ENCODE results near the gene C1orf167.

The C1orf167 gene

DNA sequence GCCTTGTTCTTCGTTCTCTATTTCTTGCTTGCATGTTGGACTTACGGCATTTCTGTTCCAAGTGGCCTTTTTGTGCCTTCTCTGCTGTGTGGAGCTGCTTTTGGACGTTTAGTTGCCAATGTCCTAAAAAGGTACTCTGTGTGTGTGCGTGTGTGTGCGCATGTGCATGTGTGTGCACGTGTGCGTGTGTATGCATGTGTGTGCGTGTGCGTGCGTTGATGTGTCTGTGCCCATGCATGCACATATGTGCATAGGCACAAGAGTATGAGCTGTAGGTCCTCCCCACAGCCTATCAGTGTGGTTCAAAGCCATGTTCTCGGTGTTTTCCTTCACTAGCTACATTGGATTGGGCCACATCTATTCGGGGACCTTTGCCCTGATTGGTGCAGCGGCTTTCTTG is 71.9 kb downstream of the C1orf167 start:
- no peak for DNase-seq (ENCODE audit: low read depth in 2 of 2)

DNA sequence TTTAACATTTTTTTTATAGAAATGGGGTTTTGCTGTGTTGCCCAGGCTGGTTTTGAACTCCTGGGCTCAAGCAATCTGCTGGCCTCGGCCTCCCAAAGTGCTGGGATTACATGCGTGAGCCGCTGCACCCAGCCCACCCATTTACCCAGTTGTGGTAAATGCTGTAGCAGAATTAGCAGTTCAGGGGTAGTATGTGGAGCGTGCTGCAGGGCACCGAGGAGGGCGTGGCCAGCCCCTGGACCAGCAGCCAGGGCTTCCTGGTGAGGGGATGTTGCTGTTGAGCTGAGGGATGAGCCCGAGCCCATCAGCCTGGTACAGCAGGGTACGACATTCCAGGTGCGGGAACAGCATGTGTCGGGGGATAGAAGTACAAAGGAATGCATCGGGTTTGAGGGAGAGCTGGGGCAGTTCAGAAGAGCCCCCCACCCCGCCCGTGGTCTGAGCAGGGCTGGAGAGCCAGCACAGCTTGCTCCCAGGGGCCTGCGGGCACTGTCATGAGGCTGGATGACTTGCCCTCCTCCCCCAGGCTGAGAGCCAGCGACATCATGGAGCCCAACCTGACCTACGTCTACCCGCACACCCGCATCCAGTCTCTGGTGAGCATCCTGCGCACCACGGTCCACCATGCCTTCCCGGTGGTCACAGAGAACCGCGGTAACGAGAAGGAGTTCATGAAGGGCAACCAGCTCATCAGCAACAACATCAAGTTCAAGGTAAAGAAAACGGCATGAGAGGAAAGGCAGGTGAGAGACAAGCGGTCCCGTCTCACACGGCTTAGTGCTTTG is 73.6 kb downstream of the C1orf167 start:
- no peak for DNase-seq (ENCODE audit: low read depth in 2 of 2)

DNA sequence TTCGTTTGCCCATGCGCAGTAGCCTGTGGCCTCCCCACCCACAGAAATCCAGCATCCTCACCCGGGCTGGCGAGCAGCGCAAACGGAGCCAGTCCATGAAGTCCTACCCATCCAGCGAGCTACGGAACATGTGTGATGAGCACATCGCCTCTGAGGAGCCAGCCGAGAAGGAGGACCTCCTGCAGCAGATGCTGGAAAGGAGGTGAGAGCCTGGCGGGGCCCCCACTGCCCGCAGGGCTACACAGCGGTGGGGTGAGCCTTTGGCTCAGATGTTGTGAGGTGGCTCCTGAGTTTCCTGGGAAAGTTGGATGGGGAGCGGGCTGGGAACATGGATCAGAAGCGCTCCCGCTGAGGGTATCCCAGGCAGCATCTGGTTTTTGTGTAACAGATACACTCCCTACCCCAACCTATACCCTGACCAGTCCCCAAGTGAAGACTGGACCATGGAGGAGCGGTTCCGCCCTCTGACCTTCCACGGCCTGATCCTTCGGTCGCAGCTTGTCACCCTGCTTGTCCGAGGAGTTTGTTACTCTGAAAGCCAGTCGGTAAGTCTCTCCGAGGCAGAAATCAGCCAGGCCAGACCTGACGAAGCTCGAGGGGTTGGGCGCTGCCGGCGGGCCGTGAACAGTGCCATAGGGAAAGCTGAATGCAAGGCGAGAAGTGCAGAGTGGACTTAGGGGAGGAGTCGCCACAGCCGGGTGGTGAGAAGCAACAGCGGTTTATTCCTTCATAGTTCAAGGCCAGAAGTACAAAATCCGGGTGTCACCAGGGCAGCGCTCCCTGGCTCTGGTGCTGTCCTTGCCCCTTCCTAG is 75.2 kb downstream of the C1orf167 start:
- DNase-seq (ENCODE audit: low read depth in 2 of 2), result no peak

DNA sequence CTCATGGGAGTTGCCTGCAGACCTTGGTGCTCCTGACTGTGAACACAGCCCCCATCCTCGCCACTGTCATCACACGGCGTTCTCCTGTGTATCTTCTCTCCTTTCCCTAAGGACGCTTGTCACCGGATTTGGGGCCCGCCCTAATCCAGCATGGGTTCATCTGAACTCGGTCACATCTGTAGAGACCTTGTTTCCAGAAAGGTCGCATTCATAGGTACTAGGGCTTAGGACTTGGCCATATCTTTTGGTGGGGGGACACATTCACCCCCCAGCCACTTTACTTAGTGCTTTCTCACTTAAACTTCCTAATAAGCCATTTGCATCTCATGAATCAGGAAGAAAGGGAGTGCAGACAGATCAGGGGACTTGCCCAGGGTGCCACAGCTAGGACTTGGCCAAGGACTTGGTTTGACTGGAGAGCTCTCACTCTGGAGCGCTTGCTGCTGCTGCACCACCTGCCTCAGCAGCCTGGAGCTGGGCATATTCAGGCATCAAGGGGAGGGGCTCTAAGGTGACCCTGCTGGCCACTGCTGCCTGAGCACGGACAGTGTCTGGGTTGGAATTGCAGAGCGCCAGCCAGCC is 75.9 kb downstream of the C1orf167 start:
- DNase-seq (ENCODE audit: low read depth in 2 of 2), result no peak

DNA sequence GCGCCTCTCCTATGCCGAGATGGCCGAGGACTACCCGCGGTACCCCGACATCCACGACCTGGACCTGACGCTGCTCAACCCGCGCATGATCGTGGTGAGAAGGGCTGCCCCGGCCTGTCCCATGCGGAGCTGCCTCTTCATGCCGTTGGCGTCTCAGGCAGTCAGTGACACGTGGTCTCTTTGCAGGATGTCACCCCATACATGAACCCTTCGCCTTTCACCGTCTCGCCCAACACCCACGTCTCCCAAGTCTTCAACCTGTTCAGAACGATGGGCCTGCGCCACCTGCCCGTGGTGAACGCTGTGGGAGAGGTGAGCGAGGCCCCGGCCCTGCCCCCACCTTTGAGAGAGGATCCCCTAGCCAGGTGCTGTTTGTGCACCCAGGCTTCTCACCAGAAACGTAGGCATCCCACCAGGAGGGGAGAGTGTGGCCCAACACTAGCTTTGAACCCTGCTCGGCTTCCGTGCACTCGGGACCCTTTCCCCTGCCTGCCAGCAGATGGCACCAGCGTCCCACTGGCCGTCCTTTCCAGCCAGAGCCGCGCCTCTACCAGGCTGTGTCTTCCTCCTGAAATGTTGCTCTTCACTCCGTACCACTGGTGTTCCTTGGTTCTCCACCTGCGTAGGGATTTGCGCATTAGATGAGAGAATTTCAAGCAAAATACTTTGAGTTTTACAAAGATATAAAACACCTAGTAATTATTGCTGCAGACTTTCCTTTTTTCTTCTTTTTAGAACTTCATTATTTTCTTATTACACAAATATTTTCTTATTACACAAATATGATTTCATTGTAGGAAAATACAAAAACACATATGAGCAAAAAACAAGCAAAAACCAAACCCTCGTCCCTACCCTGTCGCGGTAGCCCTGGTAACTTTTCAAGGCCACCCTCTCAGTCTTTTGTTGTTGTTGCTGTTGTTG is 76.6 kb downstream of the C1orf167 start:
- peak; percentile 44 to 58 for DNase-seq (ENCODE audit: low read depth in 2 of 2)

Data from stimulated activated CD8-positive, alpha-beta memory T cell treated with anti-CD3 and anti-CD28 coated beads, Interleukin-7, amount 100 ng/mL, for 1 hour (primary cell).